HEK293 (cell line): ENCODE results near the gene PDE10A.
A peak's percentile ranks its signal among the peaks of the same experiment; 100 is the strongest.

Experiments used
- BCL11A ChIP-seq: fragments of 450-650 bp; formaldehyde crosslinking; IDR thresholded peaks from 2 replicates; pipeline ENCODE4 v1.5.1; 2016; ENCODE audit warnings: low read depth, missing biosample characterization, missing genetic modification characterization
- BCL6B ChIP-seq: fragments of 450-650 bp; formaldehyde crosslinking; IDR thresholded peaks from 2 replicates; pipeline ENCODE4 v1.5.1; 2017; ENCODE audit warnings: missing biosample characterization, missing genetic modification characterization
- GLI2 ChIP-seq: fragments of 450-650 bp; formaldehyde crosslinking; IDR thresholded peaks from 2 replicates; pipeline ENCODE4; 2017; ENCODE audit warnings: missing biosample characterization, missing genetic modification characterization, low read depth, borderline replicate concordance
- KLF10 ChIP-seq: fragments of 450-650 bp; IDR thresholded peaks from 2 replicates; pipeline ENCODE4 v1.5.1; 2018; ENCODE audit warnings: missing biosample characterization, mild to moderate bottlenecking, missing genetic modification characterization
- KLF16 ChIP-seq: fragments of 450-650 bp; formaldehyde crosslinking; IDR thresholded peaks from 2 replicates; pipeline ENCODE4 v1.5.1; 2017; ENCODE audit warnings: missing biosample characterization, missing genetic modification characterization
- KLF9 ChIP-seq: fragments of 450-650 bp; formaldehyde crosslinking; IDR thresholded peaks from 2 replicates; pipeline ENCODE4 v1.5.1; 2016; ENCODE audit warnings: missing biosample characterization, missing genetic modification characterization, low read depth
- PRDM6 ChIP-seq: fragments of 450-650 bp; formaldehyde crosslinking; IDR thresholded peaks from 2 replicates; pipeline ENCODE4 v1.5.1; 2017; ENCODE audit warnings: missing biosample characterization, missing genetic modification characterization
- TRIM28 ChIP-seq: IDR thresholded peaks from 2 replicates; pipeline ENCODE4 v1.6.1; 2011; ENCODE audit warnings: low read length, control low read depth, borderline replicate concordance
- ZBTB17 ChIP-seq: fragments of 450-650 bp; formaldehyde crosslinking; IDR thresholded peaks from 2 replicates; pipeline ENCODE4 v1.5.1; 2016; ENCODE audit warnings: missing biosample characterization, missing genetic modification characterization
- ZBTB20 ChIP-seq: fragments of 450-650 bp; formaldehyde crosslinking; IDR thresholded peaks from 2 replicates; pipeline ENCODE4 v1.5.1; 2016; ENCODE audit warnings: missing biosample characterization, missing genetic modification characterization
- ZBTB26 ChIP-seq: fragments of 450-650 bp; formaldehyde crosslinking; optimal IDR thresholded peaks from 2 replicates; pipeline ENCODE3; 2016; ENCODE audit warnings: missing biosample characterization, mild to moderate bottlenecking, missing genetic modification characterization
- ZFP37 ChIP-seq: fragments of 450-650 bp; formaldehyde crosslinking; IDR thresholded peaks from 2 replicates; pipeline ENCODE4 v1.5.1; 2016; ENCODE audit warnings: missing biosample characterization, missing genetic modification characterization
- ZNF2 ChIP-seq: fragments of 450-650 bp; formaldehyde crosslinking; IDR thresholded peaks from 2 replicates; pipeline ENCODE4 v1.5.1; 2016; ENCODE audit warnings: missing biosample characterization, missing genetic modification characterization
- ZNF223 ChIP-seq: fragments of 450-650 bp; formaldehyde crosslinking; IDR thresholded peaks from 2 replicates; pipeline ENCODE4 v1.5.1; 2016; ENCODE audit warnings: missing biosample characterization, missing genetic modification characterization
- ZNF239 ChIP-seq: fragments of 450-650 bp; formaldehyde crosslinking; IDR thresholded peaks from 2 replicates; pipeline ENCODE4 v1.5.1; 2016; ENCODE audit warnings: missing biosample characterization, missing genetic modification characterization
- ZNF248 ChIP-seq: fragments of 450-650 bp; formaldehyde crosslinking; IDR thresholded peaks from 2 replicates; pipeline ENCODE4 v1.5.1; 2017; ENCODE audit warnings: missing biosample characterization, missing genetic modification characterization
- ZNF26 ChIP-seq: fragments of 450-650 bp; formaldehyde crosslinking; IDR thresholded peaks from 2 replicates; pipeline ENCODE4 v1.5.1; 2016; ENCODE audit warnings: missing biosample characterization, missing genetic modification characterization
- ZNF341 ChIP-seq: fragments of 450-650 bp; formaldehyde crosslinking; IDR thresholded peaks from 2 replicates; pipeline ENCODE4; 2016; ENCODE audit warnings: low read depth, missing biosample characterization, missing genetic modification characterization
- ZNF391 ChIP-seq: fragments of 450-650 bp; formaldehyde crosslinking; IDR thresholded peaks from 2 replicates; pipeline ENCODE4 v1.5.1; 2016; ENCODE audit warnings: low read depth, missing biosample characterization, missing genetic modification characterization, borderline replicate concordance
- ZNF433 ChIP-seq: fragments of 450-650 bp; formaldehyde crosslinking; IDR thresholded peaks from 2 replicates; pipeline ENCODE4 v1.5.1; 2016; ENCODE audit warnings: missing biosample characterization, missing genetic modification characterization, low read depth
- ZNF510 ChIP-seq: fragments of 450-650 bp; formaldehyde crosslinking; IDR thresholded peaks from 2 replicates; pipeline ENCODE4 v1.5.1; 2018; ENCODE audit warnings: mild to moderate bottlenecking, missing genetic modification characterization, missing biosample characterization; ENCODE audit not compliant: insufficient replicate concordance
- ZNF513 ChIP-seq: fragments of 450-650 bp; IDR thresholded peaks from 2 replicates; pipeline ENCODE4 v1.5.1; 2018; ENCODE audit warnings: missing biosample characterization, missing genetic modification characterization
- ZNF561 ChIP-seq: fragments of 450-650 bp; IDR thresholded peaks from 2 replicates; pipeline ENCODE4 v1.5.1; 2018; ENCODE audit warnings: missing biosample characterization, missing genetic modification characterization, borderline replicate concordance
- ZNF660 ChIP-seq: fragments of 450-650 bp; IDR thresholded peaks from 2 replicates; pipeline ENCODE4 v1.5.1; 2018; ENCODE audit warnings: missing biosample characterization, mild to moderate bottlenecking, missing genetic modification characterization
- ZNF692 ChIP-seq: fragments of 450-650 bp; formaldehyde crosslinking; IDR thresholded peaks from 2 replicates; pipeline ENCODE4 v1.5.1; 2016; ENCODE audit warnings: missing biosample characterization, missing genetic modification characterization
- ZNF747 ChIP-seq: fragments of 450-650 bp; formaldehyde crosslinking; IDR thresholded peaks from 2 replicates; pipeline ENCODE4 v1.5.1; 2016; ENCODE audit warnings: missing biosample characterization, missing genetic modification characterization
- ZSCAN5A ChIP-seq: fragments of 450-650 bp; formaldehyde crosslinking; IDR thresholded peaks from 2 replicates; pipeline ENCODE4 v1.5.1; 2016; ENCODE audit warnings: missing biosample characterization, missing genetic modification characterization

Gene PDE10A

GRCh38 chr6:165660857-165661663 is 2.0 kb downstream of the PDE10A start (continued):
- TF ChIP-seq ZNF692 (tag by site-specific recombination) (peak; percentile 82; the same call in 1 of the 2 replicates), ZBTB17 (tag by site-specific recombination) (0 out of 2 replicates have a peak, but pooled peaks have one; percentile 16), ZFP37 (peak; percentile 23; the same call in 1 of the 2 replicates), BCL11A (tag by site-specific recombination) (peak; percentile 35; the same call in 1 of the 2 replicates), ZNF341 (tag by site-specific recombination) (peak; percentile 89), KLF10 (tag by site-specific recombination) (no peak), ZNF561 (tag by site-specific recombination) (0 out of 2 replicates have a peak, but pooled peaks have one; percentile 13), ZBTB20 (tag by site-specific recombination) (peak; percentile 67; the same call in 1 of the 2 replicates), KLF16 (peak; percentile 28; the same call in 1 of the 2 replicates), TRIM28 (no peak), ZNF239 (tag by site-specific recombination) (no peak), ZBTB26 (tag by site-specific recombination) (peak; percentile 96), ZNF433 (no peak), ZSCAN5A (tag by site-specific recombination) (0 out of 2 replicates have a peak, but pooled peaks have one; percentile 12), ZNF223 (tag by site-specific recombination) (no peak), PRDM6 (tag by site-specific recombination) (no peak), KLF9 (peak; percentile 59), GLI2 (tag by site-specific recombination) (no peak), ZNF660 (tag by site-specific recombination) (0 out of 2 replicates have a peak, but pooled peaks have one; percentile 24), ZNF513 (tag by site-specific recombination) (no peak), BCL6B (tag by site-specific recombination) (no peak), ZNF747 (tag by site-specific recombination) (no peak), ZNF391 (tag by site-specific recombination) (peak; percentile 12; the same call in 1 of the 2 replicates), ZNF248 (no peak), ZNF26 (tag by site-specific recombination) (no peak), ZNF2 (tag by site-specific recombination) (peak; percentile 49), ZNF510 (tag by site-specific recombination) (no peak)
